Thyroid gland (tissue), 4 donors: ENCODE results near the gene COL18A1.

Source experiments
- POLR2A ChIP-seq, 2 donors: fragments of 450-650 bp; IDR thresholded peaks; one replicate each; pipeline ENCODE4 v1.6.1; 2017; ENCODE audit warnings: antibody characterized with exemption in 2 of 2, mild to moderate bottlenecking in 2 of 2, moderate library complexity in 1 of 2
- TF ChIP-seq, protein P1 (sequence below), 6 experiments: fragments of 200-600 bp in 3 of 6; fragments of 450-650 bp in 3 of 6; sonication (generic) in 3 of 6; IDR thresholded peaks; one replicate each; pipeline ENCODE4 v1.5.1; 2016 to 2019; ENCODE audit warnings: antibody characterized with exemption in 6 of 6, mild to moderate bottlenecking in 2 of 6, inconsistent platforms in 1 of 6, moderate library complexity in 1 of 6

DNA sequence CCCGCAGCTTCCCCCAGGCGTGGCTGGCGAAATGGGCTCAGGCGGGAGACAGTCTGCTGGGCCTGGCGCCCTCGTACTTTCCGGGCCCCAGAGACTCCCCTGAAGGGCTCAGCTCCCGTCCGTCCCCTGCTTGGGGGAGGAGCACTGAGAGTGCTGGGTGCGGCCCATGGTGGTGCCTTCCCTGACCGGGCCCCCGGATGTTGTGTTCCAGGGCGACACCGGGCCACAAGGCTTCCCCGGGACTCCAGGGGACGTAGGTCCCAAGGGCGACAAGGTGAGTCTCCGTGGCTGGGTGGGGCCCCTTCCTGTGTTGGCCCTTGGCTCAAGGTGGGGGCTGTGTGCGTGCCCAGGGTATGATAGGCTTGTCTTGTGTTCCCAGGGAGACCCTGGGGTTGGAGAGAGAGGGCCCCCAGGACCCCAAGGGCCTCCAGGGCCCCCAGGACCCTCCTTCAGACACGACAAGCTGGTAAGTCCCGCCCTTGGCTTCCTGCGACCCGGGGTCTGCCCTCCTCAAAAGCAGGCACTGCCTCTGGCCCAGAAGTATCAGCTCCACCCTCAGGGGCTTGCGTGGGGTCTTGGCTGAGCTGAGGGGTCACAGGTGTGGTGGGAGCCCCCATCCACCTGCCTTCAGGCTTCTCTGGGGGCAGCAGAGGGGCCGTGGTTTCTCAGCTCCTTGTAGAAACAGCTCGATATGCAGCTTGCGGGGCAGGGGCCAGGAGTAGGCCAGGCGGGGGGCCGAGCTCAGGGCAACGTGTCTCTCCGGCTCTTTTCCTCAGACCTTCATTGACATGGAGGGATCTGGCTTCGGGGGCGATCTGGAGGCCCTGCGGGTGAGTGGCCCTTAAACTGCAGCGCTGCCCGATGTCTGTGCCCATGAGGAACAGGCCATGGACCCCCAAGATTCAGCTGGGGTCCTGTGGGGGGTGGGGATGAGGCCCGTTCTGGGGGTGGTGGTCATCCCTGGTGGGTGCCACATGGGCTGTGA is 75.0 kb downstream of the COL18A1 start:
- no peak for TF ChIP-seq POLR2A (IDR thresholded peaks at IDR 0.05)
- TF ChIP-seq, protein P1, sequence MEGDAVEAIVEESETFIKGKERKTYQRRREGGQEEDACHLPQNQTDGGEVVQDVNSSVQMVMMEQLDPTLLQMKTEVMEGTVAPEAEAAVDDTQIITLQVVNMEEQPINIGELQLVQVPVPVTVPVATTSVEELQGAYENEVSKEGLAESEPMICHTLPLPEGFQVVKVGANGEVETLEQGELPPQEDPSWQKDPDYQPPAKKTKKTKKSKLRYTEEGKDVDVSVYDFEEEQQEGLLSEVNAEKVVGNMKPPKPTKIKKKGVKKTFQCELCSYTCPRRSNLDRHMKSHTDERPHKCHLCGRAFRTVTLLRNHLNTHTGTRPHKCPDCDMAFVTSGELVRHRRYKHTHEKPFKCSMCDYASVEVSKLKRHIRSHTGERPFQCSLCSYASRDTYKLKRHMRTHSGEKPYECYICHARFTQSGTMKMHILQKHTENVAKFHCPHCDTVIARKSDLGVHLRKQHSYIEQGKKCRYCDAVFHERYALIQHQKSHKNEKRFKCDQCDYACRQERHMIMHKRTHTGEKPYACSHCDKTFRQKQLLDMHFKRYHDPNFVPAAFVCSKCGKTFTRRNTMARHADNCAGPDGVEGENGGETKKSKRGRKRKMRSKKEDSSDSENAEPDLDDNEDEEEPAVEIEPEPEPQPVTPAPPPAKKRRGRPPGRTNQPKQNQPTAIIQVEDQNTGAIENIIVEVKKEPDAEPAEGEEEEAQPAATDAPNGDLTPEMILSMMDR (IDR thresholded peaks at IDR 0.05) = no peak
